HG03097 (cell line): Measurements from ENCODE around the gene FRAS1.
"Not testable (repeated sequence)": the region's sequence is repeated elsewhere in the genome, so short reads cannot be mapped to it uniquely, and the experiment has no call there.

Experiments
- ATAC-seq: cut with Tn5 transposase; IDR thresholded peaks from one replicate; pipeline ENCODE4 v1.9.1; 2021; ENCODE audit not compliant: unreplicated experiment, low FRiP score

The FRAS1 gene

DNA sequence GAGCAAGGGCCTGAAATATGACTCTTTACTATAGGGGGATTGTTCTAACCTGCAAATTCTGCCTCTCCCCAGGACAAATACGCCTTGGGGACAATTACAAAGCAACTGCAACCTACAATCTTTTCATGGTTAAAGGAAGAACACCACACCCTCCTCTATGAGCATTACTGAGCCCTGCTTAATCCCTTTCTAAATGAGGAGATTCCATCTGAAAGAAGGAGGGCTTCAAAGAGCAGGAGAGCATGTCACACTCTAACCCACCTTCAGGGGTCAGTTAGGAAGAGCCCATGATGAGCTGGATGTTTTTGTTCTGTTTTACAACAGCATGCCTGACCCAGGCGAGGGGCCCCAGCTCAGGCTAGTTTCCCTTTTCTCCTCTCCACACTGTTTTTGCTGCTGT, 360.5 kb downstream of the FRAS1 start:
- no peak for ATAC-seq

GRCh38 chr4:78418406-78418805, 361.3 kb downstream of the FRAS1 start:
- no peak for ATAC-seq

- ATAC-seq, result no peak
These were observed 366.7 kb downstream of the FRAS1 start for GRCh38 chr4:78423790-78424189.

GRCh38 chr4:78424461-78424860, 367.3 kb downstream of the FRAS1 start:
- ATAC-seq, result no peak

GRCh38 chr4:78426972-78427371, 369.8 kb downstream of the FRAS1 start:
- ATAC-seq, result no peak

- no peak for ATAC-seq
These were observed 371.9 kb downstream of the FRAS1 start for GRCh38 chr4:78428996-78429395.

DNA sequence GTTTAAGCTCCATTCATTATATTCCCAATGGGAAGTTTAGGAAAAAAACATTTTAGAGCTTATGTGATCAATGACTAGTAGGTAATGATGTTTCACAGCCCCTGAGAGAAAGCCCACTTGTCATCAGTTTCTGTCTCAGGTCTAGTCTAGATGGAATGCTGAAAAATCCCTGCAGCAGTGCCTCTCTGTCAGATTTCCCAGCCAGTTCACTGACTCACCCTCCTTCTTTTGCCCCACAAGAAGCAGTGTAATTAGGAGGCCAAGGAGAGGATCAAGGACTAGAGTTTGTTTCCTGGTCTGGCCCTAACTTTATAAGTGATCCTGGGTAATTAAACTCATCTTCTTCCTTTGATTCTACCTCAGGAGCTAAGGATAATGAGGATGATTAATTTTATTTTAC, 375.8 kb downstream of the FRAS1 start:
- ATAC-seq, result no peak

DNA sequence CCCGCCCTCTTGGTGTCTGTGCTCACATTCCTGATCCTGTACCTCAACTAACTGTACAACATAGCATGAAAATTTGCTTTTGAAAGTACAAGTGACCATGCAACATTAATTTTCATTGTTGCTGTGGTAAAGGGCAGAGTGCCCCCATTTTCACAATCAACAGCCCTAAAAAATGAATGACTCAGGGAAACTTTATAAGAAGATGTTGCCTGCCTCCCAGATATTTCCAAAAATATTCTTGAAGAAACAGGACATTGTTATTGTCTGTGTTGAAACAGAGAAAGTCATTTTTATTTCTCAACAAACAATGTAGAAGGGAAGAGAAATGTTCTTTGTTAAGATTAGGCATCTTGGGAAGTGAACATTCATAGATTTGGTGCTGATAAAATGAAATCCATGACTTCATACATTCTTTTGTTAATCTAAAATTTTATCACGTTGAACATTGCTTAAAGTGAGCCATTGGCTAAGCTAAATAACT, 380.5 kb downstream of the FRAS1 start:
- ATAC-seq, result no peak

GRCh38 chr4:78439328-78439727, 382.2 kb downstream of the FRAS1 start:
- ATAC-seq, result no peak

- ATAC-seq, result no peak
These were observed 384.6 kb downstream of the FRAS1 start for GRCh38 chr4:78441756-78442155.

DNA sequence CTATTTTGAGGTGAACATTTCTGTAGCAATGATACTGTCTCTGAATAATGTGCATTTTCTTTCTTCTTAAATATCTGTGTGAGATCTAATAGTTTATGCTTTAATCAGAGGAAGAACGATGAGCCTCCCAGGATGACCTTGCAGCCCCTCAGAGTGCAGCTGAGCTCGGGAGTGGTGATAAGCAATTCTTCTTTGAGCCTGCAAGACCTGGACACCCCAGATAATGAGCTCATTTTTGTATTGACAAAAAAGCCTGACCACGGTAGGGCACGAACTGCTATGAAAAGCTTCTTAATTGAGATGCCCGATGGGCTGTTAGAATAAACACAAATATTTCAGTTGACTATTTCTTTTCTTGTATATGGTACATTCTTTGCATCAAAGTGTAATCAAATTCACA, 389.5 kb downstream of the FRAS1 start:
- ATAC-seq, result no peak

DNA sequence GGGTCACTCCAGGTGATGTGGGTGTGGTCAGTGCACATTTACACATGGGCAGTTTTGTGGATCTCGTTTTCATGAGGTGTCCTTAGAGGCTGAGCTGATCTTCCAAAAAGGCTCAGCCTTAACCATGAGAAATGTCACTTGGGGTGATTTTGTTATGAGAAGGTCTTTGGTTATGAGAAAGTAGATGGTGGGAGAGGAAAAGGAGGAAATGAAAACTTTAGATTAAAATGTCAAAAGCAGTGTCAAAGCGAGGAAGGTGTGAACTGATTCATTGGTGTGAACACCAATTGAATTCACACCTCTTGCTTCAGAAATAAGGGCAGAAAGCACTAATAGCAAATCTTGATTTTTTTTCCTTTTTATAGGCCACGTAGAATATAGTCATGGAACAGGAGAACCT, 394.3 kb downstream of the FRAS1 start:
- ATAC-seq, result no peak

GRCh38 chr4:78454016-78454415, 396.9 kb downstream of the FRAS1 start:
- ATAC-seq, result no peak

DNA sequence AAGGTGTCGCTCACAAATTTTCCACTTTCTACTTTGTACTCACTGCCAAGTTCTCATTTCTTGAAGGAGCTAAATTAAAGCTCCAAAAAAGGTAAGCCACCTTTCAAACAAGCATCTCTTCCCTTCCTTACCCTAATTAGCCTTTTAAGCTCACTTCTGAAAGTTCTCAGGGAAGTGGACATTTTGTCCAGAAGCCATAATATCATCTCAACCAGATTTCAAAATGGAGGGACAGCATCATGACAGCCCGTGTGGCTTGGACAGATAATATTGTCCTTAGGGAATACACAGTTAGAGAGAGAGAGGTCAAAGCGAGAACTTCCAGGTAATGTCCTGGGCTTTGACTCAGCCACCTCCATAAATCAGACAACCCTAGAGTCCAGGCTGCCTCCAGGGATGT, 400.6 kb downstream of the FRAS1 start:
- ATAC-seq, result no peak

DNA sequence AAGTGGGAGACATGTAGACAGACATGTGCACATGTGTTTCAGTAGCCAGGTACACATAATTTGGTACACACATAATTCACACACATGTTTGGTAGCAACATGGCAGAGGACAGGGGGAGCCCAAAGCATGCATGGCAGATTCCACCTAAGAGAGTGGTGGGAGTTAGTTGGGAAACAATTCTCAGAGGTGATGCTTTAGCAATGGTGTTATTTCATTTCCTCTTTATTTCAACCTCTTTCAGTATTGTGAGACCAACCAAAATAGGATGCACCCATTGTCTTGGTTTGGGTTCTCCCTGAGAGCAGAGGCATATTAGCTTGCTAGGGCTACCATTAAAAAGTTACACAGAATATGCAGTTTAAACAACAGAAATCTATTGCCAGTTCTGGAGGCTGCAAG, 402.2 kb downstream of the FRAS1 start:
- no peak for ATAC-seq

DNA sequence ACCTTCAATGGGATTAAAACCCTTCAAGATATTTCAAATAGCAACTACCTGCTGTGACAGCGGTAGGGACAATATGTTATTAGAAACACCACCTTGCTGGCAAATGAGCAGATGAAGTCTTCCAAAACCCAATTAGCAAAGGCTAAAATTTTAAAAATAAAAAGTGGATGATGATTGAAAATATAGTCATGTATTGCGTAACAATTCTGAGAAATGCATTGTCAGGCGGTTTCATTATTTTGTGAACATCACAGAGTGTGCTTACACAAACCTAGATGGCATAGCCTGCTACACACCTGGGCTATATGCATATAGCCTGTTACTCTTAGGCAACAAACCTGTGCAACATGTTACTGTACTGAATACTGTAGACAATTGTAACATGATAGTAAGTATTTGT, 403.2 kb downstream of the FRAS1 start:
- ATAC-seq, result no peak

DNA sequence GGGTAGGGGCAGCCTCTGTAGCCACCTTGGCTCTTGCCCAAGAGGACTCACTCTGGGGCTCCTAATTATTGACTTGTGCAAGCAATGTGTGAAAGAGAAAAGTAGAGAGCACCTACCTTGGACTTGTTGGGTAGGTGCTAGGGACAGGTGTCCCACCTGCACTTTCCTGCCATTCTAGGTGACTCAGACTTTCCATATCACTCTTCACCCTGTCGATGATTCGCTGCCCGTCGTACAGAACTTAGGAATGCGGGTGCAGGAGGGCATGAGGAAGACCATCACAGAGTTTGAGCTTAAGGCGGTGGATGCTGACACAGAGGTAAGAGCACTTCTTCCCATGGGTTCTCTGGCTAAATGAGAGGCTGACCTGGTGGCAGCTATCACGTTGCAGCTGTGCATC, 407.1 kb downstream of the FRAS1 start:
- no peak for ATAC-seq

GRCh38 chr4:78467223-78467622, 410.1 kb downstream of the FRAS1 start:
- ATAC-seq, result not testable (repeated sequence)

DNA sequence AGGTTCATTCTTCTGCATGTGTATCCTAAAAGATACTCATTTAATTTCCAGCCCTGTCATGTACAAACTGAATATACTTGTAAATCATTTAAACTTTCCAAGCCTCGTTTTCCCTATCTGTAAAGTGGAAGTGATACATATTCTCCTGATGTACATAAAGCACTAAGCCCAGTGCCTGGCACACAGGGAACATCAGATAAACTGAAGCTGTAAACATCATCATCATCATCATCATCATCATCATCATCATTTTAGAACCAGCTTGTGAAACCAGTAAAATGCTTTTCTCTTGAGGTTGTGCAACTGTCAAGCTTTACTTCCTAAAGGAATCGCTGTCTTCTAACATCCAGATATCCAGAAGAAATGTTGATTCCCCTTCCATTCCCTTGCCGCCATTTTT, 411.1 kb downstream of the FRAS1 start:
- no peak for ATAC-seq

DNA sequence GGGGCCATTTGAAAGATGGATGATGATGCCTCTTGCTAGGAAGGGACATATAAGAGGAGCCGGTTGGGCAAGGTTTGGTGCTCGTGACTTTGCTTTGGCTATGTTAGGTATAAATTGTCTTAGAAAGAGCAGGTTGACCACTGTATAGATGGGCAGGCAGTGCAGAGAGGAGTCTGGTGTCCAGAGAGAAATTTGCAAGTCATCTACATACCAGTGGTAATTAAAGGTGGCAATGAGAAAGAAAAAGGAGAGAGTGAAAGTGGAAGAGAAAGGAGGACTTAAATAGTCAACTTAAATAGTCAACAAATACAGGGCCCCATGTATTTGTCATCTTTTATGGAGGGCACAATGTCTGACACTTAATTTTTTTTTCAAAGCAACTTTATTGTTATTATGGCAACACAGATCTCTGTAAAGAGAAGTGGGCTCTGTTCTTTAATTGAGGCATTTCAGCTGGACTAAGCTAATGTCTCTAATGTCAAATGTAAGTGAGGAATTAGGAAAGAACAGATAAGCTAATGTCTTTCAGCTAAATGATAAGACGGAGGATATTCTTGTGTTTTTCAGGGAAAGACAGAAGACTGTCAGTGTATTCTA, 419.1 kb downstream of the FRAS1 start:
- no peak for ATAC-seq

DNA sequence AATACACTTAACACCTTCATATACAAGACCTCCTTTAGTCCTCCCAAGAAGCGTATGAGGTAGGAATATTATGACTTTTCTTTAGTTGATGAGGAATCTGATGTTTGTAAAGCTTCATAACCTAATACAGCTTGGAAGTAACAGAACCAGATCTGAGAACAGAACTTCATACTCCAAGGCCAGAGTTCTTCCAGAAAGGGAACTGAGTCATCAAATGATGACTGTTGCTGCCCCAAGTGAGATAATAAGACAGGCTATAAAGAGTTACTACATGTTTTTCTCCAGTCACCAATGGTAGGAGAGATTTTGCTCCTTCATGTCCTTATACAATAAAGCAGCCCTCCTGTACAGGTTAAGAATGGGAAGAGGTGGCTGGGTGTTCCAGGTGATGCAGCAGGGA, 420.2 kb downstream of the FRAS1 start:
- no peak for ATAC-seq

DNA sequence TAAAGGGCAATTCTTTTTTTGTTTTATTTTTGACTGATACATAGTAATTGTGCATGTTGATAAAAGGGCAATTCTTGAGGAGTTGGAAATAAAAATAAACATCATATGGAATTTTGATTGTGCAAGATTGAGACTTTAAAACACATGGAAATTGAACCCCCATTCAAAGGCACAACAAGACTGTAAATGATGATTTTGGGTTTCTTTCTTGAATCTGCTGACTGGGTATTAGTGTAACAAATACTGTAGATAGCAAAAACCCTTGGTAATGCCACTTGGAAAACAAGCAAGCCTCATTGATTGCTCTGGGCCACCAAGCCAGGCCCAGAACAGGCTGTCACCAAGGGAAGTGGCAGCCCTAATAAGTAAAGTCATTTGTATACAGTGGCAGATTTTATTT, 421.4 kb downstream of the FRAS1 start:
- ATAC-seq, result no peak

DNA sequence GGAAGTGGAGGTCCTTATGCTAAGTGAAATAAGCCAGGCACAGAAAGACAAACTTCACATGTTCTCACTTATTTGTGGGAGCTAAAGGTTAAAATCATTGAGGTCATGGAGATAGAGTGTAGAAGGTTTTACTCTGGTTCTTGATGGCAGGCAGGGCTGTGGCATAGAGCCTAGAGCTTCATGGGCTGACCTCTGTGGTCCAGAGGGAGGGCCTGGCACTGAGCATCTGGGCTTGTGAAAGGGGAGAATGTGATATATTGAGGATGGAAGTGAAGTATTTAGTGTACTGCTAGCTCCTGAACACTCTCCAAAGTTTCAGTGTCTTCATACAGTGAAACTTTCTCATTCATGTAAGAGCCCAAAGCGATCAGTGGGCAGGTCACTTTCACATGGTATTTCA, 423.2 kb downstream of the FRAS1 start:
- ATAC-seq, result no peak
